Measurements from ENCODE around the gene NRXN3.
A peak's percentile ranks its signal among the peaks of the same experiment; 100 is the strongest.
"Not testable (repeated sequence)": the region's sequence is repeated elsewhere in the genome, so short reads cannot be mapped to it uniquely, and the experiment has no call there.

The NRXN3 gene

DNA sequence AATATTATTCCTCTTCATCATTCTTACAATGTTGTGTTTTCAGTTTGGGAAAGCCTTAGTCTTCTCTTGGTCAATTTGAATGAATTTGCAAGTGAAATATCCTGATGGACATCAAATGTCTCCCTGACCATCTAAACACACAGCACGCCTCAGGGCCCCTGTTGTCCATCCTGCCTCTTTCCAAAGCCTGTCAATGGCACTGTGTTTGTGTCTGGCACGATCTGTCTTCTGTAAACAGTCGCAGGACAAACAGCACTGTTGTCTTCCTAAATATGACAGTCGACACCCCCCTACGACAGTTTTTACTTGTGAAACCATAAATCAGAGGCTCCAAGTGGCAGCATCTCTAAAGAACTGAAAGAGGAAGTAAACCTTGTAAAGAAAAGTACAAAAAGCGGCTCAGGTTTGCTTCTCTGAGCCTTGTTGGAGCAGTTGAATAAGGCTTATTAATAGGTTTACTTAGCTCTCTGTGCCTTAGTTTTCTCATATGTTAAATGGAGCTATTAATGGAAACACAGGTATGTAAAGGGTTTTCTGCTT, 285.8 kb downstream of the NRXN3 start:
- peak; percentile 19 for DNase-seq (ENCODE audit: extremely low spot score)
- CTCF ChIA-PET: no interaction called here
- POLR2A ChIA-PET: no interaction called here
- TF ChIP-seq, protein P1, sequence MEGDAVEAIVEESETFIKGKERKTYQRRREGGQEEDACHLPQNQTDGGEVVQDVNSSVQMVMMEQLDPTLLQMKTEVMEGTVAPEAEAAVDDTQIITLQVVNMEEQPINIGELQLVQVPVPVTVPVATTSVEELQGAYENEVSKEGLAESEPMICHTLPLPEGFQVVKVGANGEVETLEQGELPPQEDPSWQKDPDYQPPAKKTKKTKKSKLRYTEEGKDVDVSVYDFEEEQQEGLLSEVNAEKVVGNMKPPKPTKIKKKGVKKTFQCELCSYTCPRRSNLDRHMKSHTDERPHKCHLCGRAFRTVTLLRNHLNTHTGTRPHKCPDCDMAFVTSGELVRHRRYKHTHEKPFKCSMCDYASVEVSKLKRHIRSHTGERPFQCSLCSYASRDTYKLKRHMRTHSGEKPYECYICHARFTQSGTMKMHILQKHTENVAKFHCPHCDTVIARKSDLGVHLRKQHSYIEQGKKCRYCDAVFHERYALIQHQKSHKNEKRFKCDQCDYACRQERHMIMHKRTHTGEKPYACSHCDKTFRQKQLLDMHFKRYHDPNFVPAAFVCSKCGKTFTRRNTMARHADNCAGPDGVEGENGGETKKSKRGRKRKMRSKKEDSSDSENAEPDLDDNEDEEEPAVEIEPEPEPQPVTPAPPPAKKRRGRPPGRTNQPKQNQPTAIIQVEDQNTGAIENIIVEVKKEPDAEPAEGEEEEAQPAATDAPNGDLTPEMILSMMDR (IDR thresholded peaks at IDR 0.05; ENCODE audit: control extremely low read depth, extremely low read depth, low read depth, missing control alignments): no peak

DNA sequence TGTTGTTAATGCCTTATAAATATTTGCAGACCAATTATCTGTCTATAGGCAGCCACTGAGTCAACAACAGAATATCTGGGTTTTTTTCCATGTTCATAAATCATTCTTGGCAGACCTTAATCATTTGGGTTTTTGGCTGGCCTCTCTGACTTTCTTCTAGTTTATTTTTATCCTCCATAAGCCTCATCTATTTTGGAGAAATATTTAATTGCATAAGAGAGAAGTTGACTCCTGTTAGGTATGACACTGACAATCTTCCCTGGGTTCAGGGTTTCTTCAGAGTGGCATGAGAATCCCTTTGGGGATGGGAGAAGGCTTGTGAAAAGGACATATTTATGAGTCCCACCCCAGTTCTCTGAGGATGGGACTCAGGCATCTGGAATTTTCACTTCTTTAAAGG, 299.8 kb downstream of the NRXN3 start:
- CTCF ChIA-PET: no interaction called here

DNA sequence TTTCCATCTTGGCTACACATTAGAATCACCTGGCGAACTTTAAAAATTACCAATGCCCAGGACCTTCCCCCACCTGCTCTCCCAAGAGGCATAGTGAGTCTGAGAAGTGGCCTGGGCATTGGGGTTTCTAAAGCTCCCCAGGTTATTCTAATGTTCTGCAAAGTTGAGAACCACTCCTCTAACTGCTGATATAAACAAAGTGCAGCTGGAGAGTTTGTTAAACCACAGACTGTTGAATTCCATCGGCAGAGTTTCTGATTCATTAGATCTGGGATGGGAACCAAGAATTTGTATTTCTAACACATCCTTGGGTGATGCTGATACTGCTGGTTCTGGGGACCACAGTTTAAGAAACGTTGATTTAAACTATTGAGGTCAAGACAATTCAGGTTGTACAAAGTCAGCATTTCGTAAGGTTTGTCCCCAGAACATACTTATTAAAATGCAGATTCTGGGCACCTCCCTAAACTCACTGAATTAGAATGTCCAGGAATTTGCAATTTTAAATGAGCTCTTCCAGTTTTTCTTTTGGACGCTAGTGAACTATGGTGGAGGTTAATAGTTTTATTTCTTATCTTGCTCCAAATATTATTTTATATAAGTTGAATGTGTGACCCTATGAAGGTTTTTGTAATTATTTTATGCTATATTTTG, 309.1 kb downstream of the NRXN3 start:
- DNase-seq (ENCODE audit: extremely low spot score): no peak
- CTCF ChIA-PET: interaction anchor here (1.4 kb wide), 1 partner anchor 12 kb away, joined by 3 read pairs; no protein-coding TSS in a partner anchor
- POLR2A ChIA-PET: no interaction called here
- TF ChIP-seq, protein P1 (IDR thresholded peaks at IDR 0.05; ENCODE audit: control extremely low read depth, extremely low read depth, low read depth, missing control alignments): no peak

More for the DNA sequence above, 299.8 kb downstream of the NRXN3 start:
- TF ChIP-seq, protein P1 (IDR thresholded peaks at IDR 0.05; ENCODE audit: control extremely low read depth, extremely low read depth, low read depth, missing control alignments): no peak
- DNase-seq (ENCODE audit: extremely low spot score): no peak
- POLR2A ChIA-PET: no interaction called here

DNA sequence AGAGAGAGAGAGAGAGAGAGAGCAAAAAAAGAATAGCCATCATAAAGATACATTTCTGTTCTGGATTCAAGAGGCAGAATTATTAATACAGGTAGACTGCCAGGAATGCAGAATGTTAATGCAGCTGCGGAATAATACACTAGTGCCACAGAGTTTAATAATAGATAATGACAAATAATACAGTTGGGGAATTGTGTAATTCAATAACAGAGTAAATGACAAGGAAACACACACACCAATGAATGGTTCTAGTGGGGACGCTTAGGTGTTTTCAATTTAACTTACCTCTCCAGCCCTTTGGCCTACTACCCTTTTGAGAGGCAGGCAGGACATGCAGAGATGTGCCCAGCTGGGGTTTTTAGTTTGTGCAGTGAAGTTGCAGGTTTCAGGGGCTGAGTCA, 313.9 kb downstream of the NRXN3 start:
- DNase-seq (ENCODE audit: extremely low spot score): no peak
- TF ChIP-seq, protein P1 (IDR thresholded peaks at IDR 0.05; ENCODE audit: control extremely low read depth, extremely low read depth, low read depth, missing control alignments): no peak
- ChIA-PET POLR2A (no interaction called here), CTCF (interaction anchor here (1.0 kb wide), 1 partner anchor 30 kb away, joined by 3 read pairs; no protein-coding TSS in a partner anchor)

DNA sequence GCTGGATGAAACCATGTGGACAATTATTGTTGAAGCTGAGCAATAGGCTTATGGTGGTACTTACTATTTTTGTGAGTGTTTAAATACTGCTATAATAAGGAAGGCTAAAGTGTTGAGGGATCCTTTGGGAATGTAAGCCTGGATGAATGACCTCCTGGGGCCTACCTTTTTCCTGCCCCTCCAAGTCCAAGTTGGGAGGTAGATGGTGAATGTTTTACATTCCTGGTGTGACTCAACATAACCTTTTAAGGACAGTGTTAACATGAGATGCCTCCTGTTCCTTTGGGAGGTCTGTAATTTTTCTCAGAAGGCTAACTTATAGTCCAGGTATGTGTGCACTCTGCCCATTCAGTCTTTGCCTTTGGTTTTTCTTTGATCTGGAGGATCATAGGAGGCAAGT, 315.9 kb downstream of the NRXN3 start:
- no peak for DNase-seq (ENCODE audit: extremely low spot score)
- CTCF ChIA-PET: no interaction called here
- TF ChIP-seq, protein P1 (IDR thresholded peaks at IDR 0.05; ENCODE audit: control extremely low read depth, extremely low read depth, low read depth, missing control alignments): no peak
- POLR2A ChIA-PET: no interaction called here

DNA sequence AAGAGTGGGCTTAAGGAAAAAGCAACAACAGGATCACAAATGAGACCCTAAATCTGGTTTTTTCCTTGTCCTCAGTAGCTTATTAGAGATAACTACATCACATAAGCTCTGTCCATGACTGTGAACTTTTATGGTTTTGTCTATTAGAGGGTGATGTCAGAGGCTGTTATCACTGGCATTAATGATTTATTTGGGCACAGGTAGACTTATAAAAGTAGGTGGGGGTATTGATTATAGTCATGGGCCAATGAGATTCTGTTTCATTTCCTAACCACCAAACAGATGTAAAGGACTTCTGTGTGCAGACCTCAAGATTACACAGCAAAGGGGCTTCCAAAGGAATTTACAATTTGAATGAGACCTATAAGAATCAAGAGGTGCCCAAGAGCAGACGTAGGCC, 316.4 kb downstream of the NRXN3 start:
- ChIA-PET CTCF (no interaction called here), POLR2A (no interaction called here)
- TF ChIP-seq, protein P1 (IDR thresholded peaks at IDR 0.05; ENCODE audit: control extremely low read depth, extremely low read depth, low read depth, missing control alignments): no peak
- DNase-seq (ENCODE audit: extremely low spot score): no peak

DNA sequence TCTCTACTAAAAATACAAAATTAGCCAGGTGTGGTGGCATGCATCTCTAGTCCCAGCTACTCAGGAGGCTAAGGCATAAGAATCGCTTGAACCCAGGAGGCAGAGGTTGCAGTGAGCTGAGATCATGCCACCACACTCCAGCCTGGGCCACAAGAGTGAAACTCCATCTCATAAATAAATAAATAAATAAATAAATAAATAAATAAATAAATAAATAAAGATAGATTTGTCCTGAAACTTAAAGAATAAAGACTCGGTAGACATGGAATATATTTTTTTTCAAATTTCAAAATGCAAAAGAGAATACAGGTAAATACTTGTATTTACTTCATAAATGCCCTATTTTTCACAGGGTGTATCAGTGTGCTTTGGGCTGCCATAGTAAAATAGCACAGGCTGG, 317.4 kb downstream of the NRXN3 start:
- POLR2A ChIA-PET; CTCF ChIA-PET; DNase-seq (ENCODE audit: extremely low spot score): not testable (repeated sequence)
